SK-N-SH (cell line): ENCODE measurements around the gene KCNK5. TPM values are rescaled to one million over a fixed set of nuclear protein-coding genes. Genes with fewer than 3 reads are reported as not detected.

Experiments used
- CTCF ChIA-PET: fragments of 300-600, 350-600 bp; formaldehyde crosslinking; extraction: SDS; loops from one replicate; lab custom pipeline; 2021; lab: Yijun Ruan, JAX
- POLR2A ChIA-PET: fragments of 350-600 bp; sonication (Branson Sonifier 250); formaldehyde crosslinking; extraction: SDS; loops from one replicate; lab custom pipeline; 2020; ENCODE audit warnings: antibody characterized with exemption, inconsistent platforms; lab: Yijun Ruan, JAX
- DNase-seq: peaks from one replicate; pipeline ENCODE4 v3.0.0; 2012
- H2AFZ ChIP-seq: fragments of 200-600 bp; sonication (generic); 2 replicates; pipeline ENCODE4 v1.8.1; 2016; ENCODE audit warnings: antibody characterized with exemption, mild to moderate bottlenecking, low read depth
- H3F3A ChIP-seq: fragments of 200-600 bp; sonication (generic); replicated peaks from 2 replicates; pipeline ENCODE3; 2016; ENCODE audit warnings: antibody characterized with exemption, mild to moderate bottlenecking; ENCODE audit not compliant: insufficient read depth
- H3K27ac ChIP-seq, 2 experiments: fragments of 200-500 bp in 1 of 2; fragments of 200-600 bp in 1 of 2; sonication (Bioruptor generic) in 1 of 2; sonication (generic), shearing (Covaris generic) in 1 of 2; 2 replicates each; pipeline versions ENCODE4 v1.5.1 to v1.6.1; 2014 to 2016; ENCODE audit warnings: low read depth in 2 of 2, inconsistent platforms in 1 of 2, low read length in 1 of 2, mild to moderate bottlenecking in 1 of 2, mixed read lengths in 1 of 2
- H3K27me3 ChIP-seq: fragments of 200-600 bp; sonication (generic), shearing (Covaris generic); 2 replicates; pipeline ENCODE4 v1.6.1; 2016; ENCODE audit warnings: mixed run types; ENCODE audit not compliant: insufficient read depth
- H3K36me3 ChIP-seq, 2 experiments: fragments of 200-500 bp in 1 of 2; fragments of 200-600 bp in 1 of 2; sonication (Bioruptor generic) in 1 of 2; sonication (generic) in 1 of 2; replicated peaks in 1 of 2; 2 replicates each; pipeline versions ENCODE3 to v1.5.1; 2014 to 2016; ENCODE audit warnings: low read length in 1 of 2, mild to moderate bottlenecking in 1 of 2; ENCODE audit not compliant: insufficient read depth in 2 of 2, control insufficient read depth in 1 of 2
- H3K4me1 ChIP-seq, 2 experiments: fragments of 200-500 bp in 1 of 2; fragments of 200-600 bp in 1 of 2; sonication (Bioruptor generic) in 1 of 2; sonication (generic), shearing (Covaris generic) in 1 of 2; 2 replicates each; pipeline versions ENCODE4 v1.5.1 to v1.6.1; 2014 to 2016; ENCODE audit warnings: low read depth in 1 of 2, low read length in 1 of 2, mixed run types in 1 of 2; ENCODE audit not compliant: insufficient read depth in 2 of 2, control insufficient read depth in 1 of 2
- H3K4me2 ChIP-seq: fragments of 200-600 bp; sonication (generic), shearing (Covaris generic); 2 replicates; pipeline ENCODE4 v1.6.1; 2017; ENCODE audit warnings: mixed run types
- H3K4me3 ChIP-seq, 2 experiments: fragments of 200-500 bp in 1 of 2; fragments of 200-600 bp in 1 of 2; sonication (Bioruptor generic) in 1 of 2; sonication (generic), shearing (Covaris generic) in 1 of 2; 2 replicates each; pipeline versions ENCODE4 v1.5.1 to v1.8.1; 2014 to 2016; ENCODE audit warnings: low read depth in 2 of 2, inconsistent platforms in 1 of 2, low read length in 1 of 2, mild to moderate bottlenecking in 1 of 2, mixed read lengths in 1 of 2, moderate library complexity in 1 of 2
- H3K79me2 ChIP-seq: fragments of 200-600 bp; sonication (generic); 2 replicates; pipeline ENCODE4 v1.8.1; 2017; ENCODE audit warnings: mild to moderate bottlenecking; ENCODE audit not compliant: insufficient read depth
- H3K9ac ChIP-seq: fragments of 200-600 bp; sonication (generic); 2 replicates; pipeline ENCODE4 v1.6.1; 2017; ENCODE audit warnings: mixed run types
- H3K9me2 ChIP-seq: fragments of 200-600 bp; sonication (generic); 2 replicates; pipeline ENCODE4 v1.6.1; 2017; ENCODE audit warnings: mixed run types
- H3K9me3 ChIP-seq: fragments of 200-600 bp; sonication (generic); 2 replicates; pipeline ENCODE4 v1.6.1; 2017; ENCODE audit warnings: mixed run types, mild to moderate bottlenecking, moderate library complexity
- H4K20me1 ChIP-seq: fragments of 200-600 bp; sonication (generic); 2 replicates; pipeline ENCODE4 v1.6.1; 2017; ENCODE audit warnings: mild to moderate bottlenecking, mixed run types; ENCODE audit not compliant: insufficient read depth
- ELF1 ChIP-seq: IDR thresholded peaks from 2 replicates; pipeline ENCODE4 v1.4.0; 2012
- FOSL2 ChIP-seq: IDR thresholded peaks from 2 replicates; pipeline ENCODE4 v1.4.0; 2012; ENCODE audit warnings: low read depth, mild to moderate bottlenecking, moderate library complexity, borderline replicate concordance
- FOXJ3 ChIP-seq: sonication (generic); formaldehyde crosslinking; IDR thresholded peaks from 2 replicates; pipeline ENCODE4 v1.5.1; 2020; ENCODE audit warnings: mild to moderate bottlenecking, missing genetic modification reagents
- MEF2A ChIP-seq: IDR thresholded peaks from 2 replicates; pipeline ENCODE4 v1.4.0; 2012; ENCODE audit warnings: low read depth, borderline replicate concordance
- REST ChIP-seq: IDR thresholded peaks from 2 replicates; pipeline ENCODE4 v1.6.1; 2012; ENCODE audit warnings: mild to moderate bottlenecking, low read depth, low read length, moderate library complexity
- RXRA ChIP-seq: IDR thresholded peaks from 2 replicates; pipeline ENCODE4 v1.4.0; 2012; ENCODE audit warnings: low read depth, mild to moderate bottlenecking, borderline replicate concordance
- USF1 ChIP-seq: IDR thresholded peaks from 2 replicates; pipeline ENCODE4 v1.4.0; 2012; ENCODE audit warnings: low read depth, borderline replicate concordance
- WGBS: methylation state at CpG from one replicate; pipeline ENCODE4 v1.1.6; 2017; ENCODE audit warnings: low lambda C conversion rate; 5-methylcytosine and 5-hydroxymethylcytosine counted together
- polyA plus RNA-seq, 3 experiments: library from polyadenylated mRNA; depleted of rRNA; stranded (reverse); fragments of >200 nt; gene quantifications; 2 replicates each; pipeline ENCODE4 v1.2.3, GENCODE V29; 2012

Gene KCNK5
- polyA plus RNA-seq, 1 of the 3 experiments (the other 2 are of a cell fraction) = not detected

- Histone ChIP-seq H2AFZ (no peak overlapping the region), H4K20me1 (no peaks in the 10 kb centered on the region), H3K79me2 (no peaks in the 10 kb centered on the region), H3K9ac (no peak overlapping the region), H3K36me3 (no peaks in the 10 kb centered on the region), H3K4me1 (no peaks in the 10 kb centered on the region; a peak in 1 of 4 replicates), H3K27ac (no peak overlapping the region), H3K4me2 (no peak overlapping the region), H3F3A (no peaks in the 10 kb centered on the region), H3K27me3 (no peaks in the 10 kb centered on the region), H3K9me3 (no peaks in the 10 kb centered on the region), H3K9me2 (no peaks in the 10 kb centered on the region), H3K4me3 (no peak overlapping the region)
- WGBS = 38% methylated on average over 8 of the region's 8 CpGs
- no peak for TF ChIP-seq USF1
- TF ChIP-seq RXRA = no peak
- DNase-seq = no peak
- ChIA-PET POLR2A (no interaction called here), CTCF (interaction anchor here (0.5 to 0.9 kb wide), 2 partner anchors 22 to 30 kb away, joined by 3 read pairs; no protein-coding TSS in a partner anchor)
Observed at GRCh38 chr6:39207416-39208222, 21.7 kb downstream of the KCNK5 start.

- Histone ChIP-seq H3K79me2 (no peaks in the 10 kb centered on the region), H3K4me1 (no peaks in the 10 kb centered on the region; a peak in 1 of 4 replicates), H3K27ac (no peak overlapping the region), H4K20me1 (no peaks in the 10 kb centered on the region), H3K36me3 (no peaks in the 10 kb centered on the region), H3K9me3 (no peaks in the 10 kb centered on the region), H3K4me2 (no peak overlapping the region), H3K9ac (no peak overlapping the region), H2AFZ (no peak overlapping the region), H3K4me3 (no peak overlapping the region), H3F3A (no peaks in the 10 kb centered on the region), H3K27me3 (no peaks in the 10 kb centered on the region), H3K9me2 (no peaks in the 10 kb centered on the region)
- ChIA-PET POLR2A (no interaction called here), CTCF (no interaction called here)
- no peak for TF ChIP-seq REST
- no peak for TF ChIP-seq FOXJ3
- TF ChIP-seq MEF2A = no peak
- no peak for TF ChIP-seq ELF1
- no peak for TF ChIP-seq FOSL2
- 83% methylated on average over 2 of the region's 10 CpGs for WGBS
- no peak for DNase-seq
Observed at GRCh38 chr6:39206250-39206721, 23.0 kb downstream of the KCNK5 start.
